MCF 10A (cell line): ENCODE results near the gene THEMIS. TPM values are rescaled to one million over a fixed set of nuclear protein-coding genes. Genes with fewer than 3 reads are reported as not detected.
A peak's percentile ranks its signal among the peaks of the same experiment; 100 is the strongest.

Experiments
- BruUV-seq: library from RNA; stranded (reverse); fragments of 400-500 nt; replicated peaks from 2 replicates; lab custom pipeline; 2021; lab: Mats Ljungman, UMichigan
- CTCF ChIA-PET: fragments of 300-600 bp; sonication (Branson Sonifier 250); formaldehyde crosslinking; extraction: SDS; loops from one replicate; lab custom pipeline; 2021; ENCODE audit warnings: antibody characterized with exemption, inconsistent platforms; lab: Yijun Ruan, JAX
- POLR2A ChIA-PET: fragments of 300-600, 350-650 bp; sonication (Branson Sonifier 250); formaldehyde crosslinking; extraction: SDS; loops from one replicate; lab custom pipeline; 2020; ENCODE audit warnings: antibody characterized with exemption, inconsistent platforms; lab: Yijun Ruan, JAX
- DNase-seq: peaks from one replicate; pipeline ENCODE4 v3.0.0-alpha.2; 2018; ENCODE audit not compliant: unreplicated experiment
- H3K27ac Mint-ChIP-seq: one replicate; pipeline ENCODE4 v1.8.0; 2022; ENCODE audit warnings: mild to moderate bottlenecking, low read depth, mixed read lengths; ENCODE audit not compliant: unreplicated experiment
- H3K27me3 Mint-ChIP-seq: one replicate; pipeline ENCODE4 v1.8.0; 2022; ENCODE audit warnings: mixed read lengths; ENCODE audit not compliant: insufficient read depth, unreplicated experiment
- H3K36me3 Mint-ChIP-seq: one replicate; pipeline ENCODE4 v1.8.0; 2022; ENCODE audit warnings: mild to moderate bottlenecking, moderate library complexity, mixed read lengths; ENCODE audit not compliant: insufficient read depth, unreplicated experiment
- H3K4me1 Mint-ChIP-seq: one replicate; pipeline ENCODE4 v1.8.0; 2022; ENCODE audit warnings: mixed read lengths; ENCODE audit not compliant: insufficient read depth, unreplicated experiment
- H3K4me3 Mint-ChIP-seq: one replicate; pipeline ENCODE4 v1.8.0; 2022; ENCODE audit warnings: mild to moderate bottlenecking, moderate library complexity, mixed read lengths; ENCODE audit not compliant: unreplicated experiment
- H3K9me3 Mint-ChIP-seq: one replicate; pipeline ENCODE4 v1.8.0; 2022; ENCODE audit warnings: mixed read lengths; ENCODE audit not compliant: unreplicated experiment
- intact Hi-C: fragments of 100-400 bp; cut with micrococcal nuclease; formaldehyde crosslinking; loops from 2 replicates; pipeline ENCODE4 v1.14.1; 2022
- total RNA-seq: library from RNA; stranded (reverse); gene quantifications from 2 replicates; pipeline ENCODE4 v1.2.3, GENCODE V29; 2022
- TF ChIP-seq, protein P1 (sequence below): fragments of 200-600 bp; IDR thresholded peaks from one replicate; pipeline ENCODE4 v1.8.0; 2022; ENCODE audit warnings: antibody characterized with exemption, mild to moderate bottlenecking; ENCODE audit not compliant: unreplicated experiment

Gene THEMIS
- total RNA-seq, 1 experiment from 2014 or later = not detected

DNA sequence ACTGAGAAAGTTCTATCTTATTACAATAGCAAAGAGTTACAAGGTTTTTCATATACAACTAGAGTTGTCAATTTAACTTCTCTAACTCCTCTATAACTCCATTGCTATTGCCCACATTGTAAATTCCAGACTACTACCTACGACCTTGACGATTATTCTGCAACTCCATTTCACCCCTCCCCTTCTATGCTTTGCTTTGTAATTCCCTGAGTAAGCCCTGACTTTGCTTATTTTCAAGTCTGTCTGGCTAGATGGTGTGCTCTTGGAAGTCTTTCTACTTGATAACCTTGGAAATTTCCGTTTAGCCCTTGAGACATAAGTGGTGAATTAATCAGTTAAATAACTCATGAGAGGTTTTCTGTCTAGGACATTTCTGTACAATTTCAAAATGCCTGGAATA, 162.4 kb downstream of the THEMIS start:
- ChIA-PET POLR2A (interaction anchor here (2.0 kb wide), 1 partner anchor 993 kb away, joined by 7 read pairs; no protein-coding TSS in a partner anchor), CTCF (interaction anchor here (0.5 to 1.5 kb wide), 5 partner anchors 11 to 1533 kb away, joined by 3 to 4 read pairs (median 4); no protein-coding TSS in a partner anchor)
- H3K4me3 Mint-ChIP-seq = no peak overlapping the region
- no peaks in the 10 kb centered on the region for H3K9me3 Mint-ChIP-seq
- DNase-seq = no peak
- no peak overlapping the region for H3K27ac Mint-ChIP-seq
- intact Hi-C loops = loop anchor here (5.0 kb wide), 2 partner anchors 119 to 1514 kb away; no protein-coding TSS in a partner anchor
- no TSS peak for BruUV-seq
- no peaks in the 10 kb centered on the region for H3K36me3 Mint-ChIP-seq
- TF ChIP-seq, protein P1, sequence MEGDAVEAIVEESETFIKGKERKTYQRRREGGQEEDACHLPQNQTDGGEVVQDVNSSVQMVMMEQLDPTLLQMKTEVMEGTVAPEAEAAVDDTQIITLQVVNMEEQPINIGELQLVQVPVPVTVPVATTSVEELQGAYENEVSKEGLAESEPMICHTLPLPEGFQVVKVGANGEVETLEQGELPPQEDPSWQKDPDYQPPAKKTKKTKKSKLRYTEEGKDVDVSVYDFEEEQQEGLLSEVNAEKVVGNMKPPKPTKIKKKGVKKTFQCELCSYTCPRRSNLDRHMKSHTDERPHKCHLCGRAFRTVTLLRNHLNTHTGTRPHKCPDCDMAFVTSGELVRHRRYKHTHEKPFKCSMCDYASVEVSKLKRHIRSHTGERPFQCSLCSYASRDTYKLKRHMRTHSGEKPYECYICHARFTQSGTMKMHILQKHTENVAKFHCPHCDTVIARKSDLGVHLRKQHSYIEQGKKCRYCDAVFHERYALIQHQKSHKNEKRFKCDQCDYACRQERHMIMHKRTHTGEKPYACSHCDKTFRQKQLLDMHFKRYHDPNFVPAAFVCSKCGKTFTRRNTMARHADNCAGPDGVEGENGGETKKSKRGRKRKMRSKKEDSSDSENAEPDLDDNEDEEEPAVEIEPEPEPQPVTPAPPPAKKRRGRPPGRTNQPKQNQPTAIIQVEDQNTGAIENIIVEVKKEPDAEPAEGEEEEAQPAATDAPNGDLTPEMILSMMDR = no peak
- H3K4me1 Mint-ChIP-seq = no peaks in the 10 kb centered on the region
- peaks cover 27% of the 10 kb centered on the region for H3K27me3 Mint-ChIP-seq

DNA sequence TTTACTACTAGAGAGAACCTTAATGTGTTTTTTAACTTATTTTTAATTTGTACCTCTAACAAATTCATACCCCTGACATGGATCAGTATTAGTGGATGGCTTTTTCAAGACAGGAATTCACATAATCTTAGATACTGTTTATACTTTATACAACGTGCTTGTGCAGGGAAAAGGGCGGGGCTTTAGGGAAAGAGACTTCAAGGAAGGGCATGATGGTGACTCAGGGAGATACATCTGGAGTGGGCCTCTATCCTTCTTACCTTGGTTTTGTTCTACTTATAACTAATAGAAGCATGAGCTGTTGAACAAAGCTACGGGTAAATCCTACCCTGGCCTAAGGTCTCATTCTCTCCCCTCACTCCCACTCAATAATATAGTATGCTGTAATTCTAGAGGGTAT, 163.1 kb downstream of the THEMIS start:
- peaks cover 21% of the 10 kb centered on the region for H3K27me3 Mint-ChIP-seq
- H3K27ac Mint-ChIP-seq = no peak overlapping the region
- intact Hi-C loops = loop anchor here (1.0 to 5.0 kb wide), 5 partner anchors 120 to 1515 kb away; no protein-coding TSS in a partner anchor
- H3K36me3 Mint-ChIP-seq = no peaks in the 10 kb centered on the region
- peak; percentile 11 for DNase-seq
- no peaks in the 10 kb centered on the region for H3K4me1 Mint-ChIP-seq
- TF ChIP-seq, protein P1 = no peak
- no peak overlapping the region for H3K4me3 Mint-ChIP-seq
- ChIA-PET CTCF (interaction anchor here (0.6 to 2.3 kb wide), 20 partner anchors 12 to 1533 kb away, joined by 3 to 11 read pairs (median 3); no protein-coding TSS in a partner anchor), POLR2A (interaction anchor here (1.4 to 2.0 kb wide), 2 partner anchors 780 to 993 kb away, joined by 7 read pairs; no protein-coding TSS in a partner anchor)
- no peaks in the 10 kb centered on the region for H3K9me3 Mint-ChIP-seq
- BruUV-seq = no TSS peak

DNA sequence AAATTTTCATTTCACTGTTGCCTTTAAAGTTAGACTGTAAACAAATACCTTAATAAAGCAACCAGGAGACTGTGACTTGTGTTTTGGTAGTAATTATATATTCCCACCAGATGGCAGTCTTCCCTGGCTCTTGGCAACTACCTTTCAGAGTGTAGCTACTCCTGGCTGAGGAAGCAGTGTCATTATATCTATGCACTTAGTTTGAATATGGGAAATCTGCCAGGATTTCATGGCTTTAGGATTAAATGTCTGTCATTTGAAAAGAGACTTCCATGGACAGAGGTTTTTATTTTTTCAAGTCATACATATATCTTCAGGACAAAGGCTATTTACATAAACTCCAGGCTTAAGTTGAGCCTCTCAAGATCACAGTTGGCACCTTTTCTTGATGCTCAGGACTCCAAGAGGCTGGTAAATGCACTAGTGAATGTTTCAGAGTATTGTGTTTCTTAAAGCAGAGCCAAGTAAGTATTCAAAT, 163.8 kb downstream of the THEMIS start:
- Mint-ChIP-seq H3K9me3 (no peaks in the 10 kb centered on the region), H3K4me1 (no peaks in the 10 kb centered on the region), H3K4me3 (no peak overlapping the region), H3K27me3 (peaks cover 14% of the 10 kb centered on the region), H3K36me3 (no peaks in the 10 kb centered on the region), H3K27ac (no peak overlapping the region)
- CTCF ChIA-PET = interaction anchor here (0.5 to 2.3 kb wide), 24 partner anchors 12 to 1513 kb away, joined by 3 to 11 read pairs (median 3); no protein-coding TSS in a partner anchor
- no TSS peak for BruUV-seq
- TF ChIP-seq, protein P1 = peak; percentile 70
- intact Hi-C loops = loop anchor here (1.0 to 5.0 kb wide), 5 partner anchors 120 to 1515 kb away; no protein-coding TSS in a partner anchor
- DNase-seq = peak; percentile 77
- POLR2A ChIA-PET = interaction anchor here (0.6 to 2.0 kb wide), 4 partner anchors 526 to 994 kb away, joined by 3 to 7 read pairs (median 6); partner anchors contain the start of gene PTPRK

DNA sequence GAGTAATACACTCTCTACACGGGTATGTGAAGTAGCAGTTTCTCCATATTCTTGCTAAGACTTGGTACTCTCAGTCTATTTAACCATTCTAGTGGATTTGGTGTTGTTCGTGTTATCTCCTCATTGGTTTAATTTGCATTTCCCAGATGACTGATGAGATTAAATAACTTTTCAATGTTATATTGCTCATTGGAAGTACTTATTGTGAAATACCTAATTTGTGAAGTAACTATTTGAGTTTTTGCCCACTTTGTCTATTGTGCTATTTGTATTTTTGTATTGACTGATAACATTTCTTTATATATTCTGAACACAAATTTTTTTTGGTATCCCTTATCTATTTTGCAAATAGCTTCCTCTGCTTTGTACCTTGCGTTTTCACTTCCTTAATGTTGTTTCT, 167.9 kb downstream of the THEMIS start:
- ChIA-PET POLR2A (no interaction called here), CTCF (no interaction called here)
- Mint-ChIP-seq H3K4me1 (no peaks in the 10 kb centered on the region), H3K4me3 (no peak overlapping the region), H3K9me3 (no peaks in the 10 kb centered on the region), H3K27ac (no peak overlapping the region), H3K36me3 (no peaks in the 10 kb centered on the region), H3K27me3 (peaks cover 28% of the 10 kb centered on the region)
- TF ChIP-seq, protein P1 = no peak
- intact Hi-C loops = no loop called here
- no TSS peak for BruUV-seq
- no peak for DNase-seq
